Gastroesophageal sphincter (tissue), 4 donors: ENCODE data around the gene CDKN3. TPM values are rescaled to one million over a fixed set of nuclear protein-coding genes. Genes with fewer than 3 reads are reported as not detected.
"Not testable (repeated sequence)": the region's sequence is repeated elsewhere in the genome, so short reads cannot be mapped to it uniquely, and the experiment has no call there.

ENCODE experiments used
- ATAC-seq: fragments of 150-250 bp; one replicate; pipeline ENCODE4 v1.9.1; 2016; ENCODE audit warnings: mild to moderate bottlenecking, moderate library complexity
- H3K27ac ChIP-seq, 4 donors: fragments of 200-600 bp; sonication (generic) in 3 of 4; 1 replicate in 3 of 4; 2 replicates in 1 of 4; pipeline ENCODE4 v1.5.1; 2016 to 2019
- H3K27me3 ChIP-seq: fragments of 200-600 bp; sonication (generic); one replicate; pipeline ENCODE4 v1.5.1; 2019
- H3K36me3 ChIP-seq, 2 donors: fragments of 200-600 bp; sonication (generic); one replicate each; pipeline ENCODE4 v1.5.1; 2019; ENCODE audit warnings: control low read depth in 1 of 2
- H3K4me1 ChIP-seq, 3 donors: fragments of 200-600 bp; sonication (generic); 1 replicate in 2 of 3; 2 replicates in 1 of 3; pipeline ENCODE4 v1.5.1; 2016 to 2019; ENCODE audit warnings: control low read depth in 2 of 3
- H3K4me3 ChIP-seq, 2 donors: fragments of 200-600 bp; sonication (generic); one replicate each; pipeline ENCODE4 v1.5.1; 2019; ENCODE audit warnings: mild to moderate bottlenecking in 1 of 2, moderate library complexity in 1 of 2
- H3K9me3 ChIP-seq, 3 donors: fragments of 200-600 bp; sonication (generic); one replicate each; pipeline ENCODE4 v1.5.1; 2017 to 2019; ENCODE audit warnings: control low read depth in 2 of 3
- CTCF ChIP-seq, 4 experiments: fragments of 200-600 bp in 2 of 4; fragments of 450-650 bp in 2 of 4; sonication (generic) in 1 of 4; IDR thresholded peaks; one replicate each; pipeline ENCODE4 v1.5.1; 2017 to 2019; ENCODE audit warnings: antibody characterized with exemption in 4 of 4, mild to moderate bottlenecking in 2 of 4, moderate library complexity in 2 of 4
- EP300 ChIP-seq: sonication (generic); formaldehyde crosslinking; IDR thresholded peaks from one replicate; pipeline ENCODE4 v1.6.1; 2017; ENCODE audit warnings: antibody characterized with exemption, mild to moderate bottlenecking
- POLR2A ChIP-seq, 2 donors: fragments of 450-650 bp; IDR thresholded peaks; one replicate each; pipeline ENCODE4 v1.6.1; 2017; ENCODE audit warnings: antibody characterized with exemption in 2 of 2, mild to moderate bottlenecking in 2 of 2, moderate library complexity in 1 of 2
- POLR2AphosphoS5 ChIP-seq: sonication (generic); formaldehyde crosslinking; IDR thresholded peaks from one replicate; pipeline ENCODE4 v1.6.1; 2017; ENCODE audit warnings: antibody characterized with exemption
- WGBS, 2 donors: methylation state at CpG; one replicate each; pipeline ENCODE4 v1.1.5; 2018; ENCODE audit warnings: low coverage in 1 of 2; 5-methylcytosine and 5-hydroxymethylcytosine counted together
- total RNA-seq, 4 donors: library from RNA; depleted of rRNA; stranded (reverse); fragments of >200 nt; gene quantifications; one replicate each; pipeline ENCODE4 v1.1.0, GENCODE V29; 2016

The CDKN3 gene
- total RNA-seq, 4 donors from 2014 or later, result 2.0 to 3.1 (median 3.0) TPM; not detected in 1

GRCh38 chr14:54451121-54451601 lies 54.4 kb downstream of the CDKN3 start:
- Histone ChIP-seq H3K36me3 (no peaks in the 10 kb centered on the region), H3K9me3 (no peaks in the 10 kb centered on the region), H3K27ac (no peak overlapping the region), H3K4me3 (no peak overlapping the region), H3K4me1 (peaks cover 0 to 6% (median under 1%) of the 10 kb centered on the region in 3 donors), H3K27me3 (no peaks in the 10 kb centered on the region)
- WGBS, 2 donors, result 89% methylated on average over 4 of the region's 7 CpGs; no CpG with 5 or more reads in 1 of the 2 donors
- ATAC-seq, result no peak
- TF ChIP-seq POLR2A (IDR thresholded peaks at IDR 0.05), result no peak
- no peak for TF ChIP-seq EP300
- no peak for TF ChIP-seq POLR2AphosphoS5
- TF ChIP-seq CTCF (IDR thresholded peaks at IDR 0.05), result no peak

- Histone ChIP-seq H3K27me3 (no peaks in the 10 kb centered on the region), H3K36me3 (no peaks in the 10 kb centered on the region), H3K27ac (no peak overlapping the region), H3K4me1 (no peaks in the 10 kb centered on the region), H3K4me3 (no peak overlapping the region), H3K9me3 (no peaks in the 10 kb centered on the region)
- TF ChIP-seq EP300, result no peak
- TF ChIP-seq POLR2A (IDR thresholded peaks at IDR 0.05), result no peak
- TF ChIP-seq POLR2AphosphoS5, result no peak
- TF ChIP-seq CTCF (IDR thresholded peaks at IDR 0.05), result no peak
- ATAC-seq, result no peak
- 79% methylated on average over 3 of the region's 3 CpGs; no CpG with 5 or more reads in 1 of the 2 donors for WGBS, 2 donors
Observed at GRCh38 chr14:54451961-54452360, 55.2 kb downstream of the CDKN3 start.

- WGBS, 2 donors, result 80 to 84% methylated on average over 2 to 3 of the region's 3 CpGs
- TF ChIP-seq EP300, result no peak
- TF ChIP-seq POLR2A (IDR thresholded peaks at IDR 0.05), result no peak
- TF ChIP-seq CTCF (IDR thresholded peaks at IDR 0.05), result no peak
- TF ChIP-seq POLR2AphosphoS5, result no peak
- Histone ChIP-seq H3K4me1 (no peaks in the 10 kb centered on the region), H3K4me3 (no peak overlapping the region), H3K27ac (no peak overlapping the region), H3K36me3 (no peaks in the 10 kb centered on the region), H3K9me3 (no peaks in the 10 kb centered on the region), H3K27me3 (no peaks in the 10 kb centered on the region)
- no peak for ATAC-seq
Observed at GRCh38 chr14:54453252-54453651, 56.4 kb downstream of the CDKN3 start.

GRCh38 chr14:54453990-54454389 lies 57.2 kb downstream of the CDKN3 start:
- H3K4me3 ChIP-seq, H3K27me3 ChIP-seq, H3K27ac ChIP-seq, H3K4me1 ChIP-seq, H3K9me3 ChIP-seq, ATAC-seq, H3K36me3 ChIP-seq: not testable (repeated sequence)
- 60 to 93% methylated on average over 1 to 5 of the region's 5 CpGs for WGBS, 2 donors

- no peaks in the 10 kb centered on the region for H3K4me1 ChIP-seq
- H3K27me3 ChIP-seq, result no peaks in the 10 kb centered on the region
- no peaks in the 10 kb centered on the region for H3K36me3 ChIP-seq
- WGBS, 2 donors, result 86% methylated on average over 1 of the region's 1 CpG
- no peak overlapping the region for H3K27ac ChIP-seq
- ATAC-seq, result no peak
- no peaks in the 10 kb centered on the region for H3K9me3 ChIP-seq
- TF ChIP-seq POLR2A (IDR thresholded peaks at IDR 0.05) (no peak), EP300 (no peak), POLR2AphosphoS5 (no peak), CTCF (IDR thresholded peaks at IDR 0.05) (no peak)
- H3K4me3 ChIP-seq, result no peak overlapping the region
Observed at GRCh38 chr14:54455363-54455762, 58.6 kb downstream of the CDKN3 start.

- not testable (repeated sequence) for H3K36me3 ChIP-seq, H3K27ac ChIP-seq, H3K27me3 ChIP-seq, H3K4me3 ChIP-seq, H3K9me3 ChIP-seq, H3K4me1 ChIP-seq, ATAC-seq
- WGBS, 2 donors, result 67% methylated on average over 1 of the region's 1 CpG; no CpG with 5 or more reads in 1 of the 2 donors
Observed at GRCh38 chr14:54456820-54457608, 60.2 kb downstream of the CDKN3 start.
